Activated CD8-positive, alpha-beta memory T cell treated with anti-CD3 and anti-CD28 coated beads, Interleukin-2, amount 50 U/mL, for 1 hour (primary cell): Measurements from ENCODE around the gene COG7.

Source experiments
- DNase-seq: peaks from one replicate; pipeline ENCODE4 v3.0.0-alpha.2; 2020; ENCODE audit errors: extremely low read depth

COG7 gene

DNA sequence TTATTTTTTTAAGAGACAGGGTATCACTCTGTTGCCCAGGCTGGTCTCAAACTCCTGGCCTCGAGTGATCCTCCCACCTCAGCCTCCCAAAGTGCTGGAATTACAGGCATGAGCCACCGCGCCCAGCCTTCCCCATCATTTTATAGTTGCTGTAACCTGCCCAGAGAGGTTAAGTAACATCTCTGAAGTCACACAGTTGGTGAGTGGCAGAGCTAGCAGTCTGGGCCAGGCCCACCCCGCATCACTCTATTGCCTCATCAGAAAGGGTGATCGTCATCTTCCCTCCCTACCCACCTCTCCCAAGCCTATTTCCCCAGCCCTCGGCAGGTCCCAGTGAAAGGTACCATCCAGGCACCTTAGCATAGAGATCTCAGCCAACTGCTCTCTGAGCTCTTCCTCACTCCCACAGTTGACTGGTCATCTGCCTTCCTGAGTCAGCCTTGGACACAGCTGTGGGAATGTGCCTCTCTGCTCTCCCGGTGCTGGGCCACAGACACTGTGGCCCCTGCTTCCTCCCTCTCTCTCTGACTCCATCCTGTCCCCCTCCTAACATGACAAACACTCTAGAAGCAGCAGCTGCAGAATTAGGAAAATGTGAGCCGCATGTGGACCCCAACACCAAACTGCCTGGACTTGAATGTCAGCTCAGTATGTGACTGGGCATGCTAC lies 93.8 kb downstream of the COG7 start:
- DNase-seq, result no peak

DNA sequence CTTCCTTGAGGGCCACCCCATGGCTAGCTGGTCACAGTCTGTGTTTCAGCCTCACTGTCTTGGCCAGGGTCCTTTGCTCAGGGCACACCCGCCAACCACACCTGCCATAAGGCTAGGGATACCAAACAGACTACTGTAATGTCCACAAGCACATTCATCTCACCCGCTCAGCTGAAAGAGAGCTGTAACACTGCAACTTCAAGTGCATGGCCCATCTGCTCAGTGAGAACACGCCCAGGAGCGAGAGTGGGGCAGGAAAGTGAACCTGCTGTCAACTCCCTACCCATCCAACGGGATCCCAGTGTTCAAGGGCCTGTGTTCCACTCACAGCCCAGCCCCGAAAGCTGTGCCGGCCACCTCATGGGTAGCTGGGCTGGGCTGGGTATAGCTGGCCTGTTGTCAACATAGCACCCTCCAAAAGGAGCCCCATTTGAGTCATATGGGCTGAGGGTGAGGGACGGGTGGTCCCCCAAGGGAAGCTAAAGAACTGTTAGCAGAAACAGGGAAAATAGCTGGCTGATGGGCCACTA lies 95.2 kb downstream of the COG7 start:
- DNase-seq, result no peak

DNA sequence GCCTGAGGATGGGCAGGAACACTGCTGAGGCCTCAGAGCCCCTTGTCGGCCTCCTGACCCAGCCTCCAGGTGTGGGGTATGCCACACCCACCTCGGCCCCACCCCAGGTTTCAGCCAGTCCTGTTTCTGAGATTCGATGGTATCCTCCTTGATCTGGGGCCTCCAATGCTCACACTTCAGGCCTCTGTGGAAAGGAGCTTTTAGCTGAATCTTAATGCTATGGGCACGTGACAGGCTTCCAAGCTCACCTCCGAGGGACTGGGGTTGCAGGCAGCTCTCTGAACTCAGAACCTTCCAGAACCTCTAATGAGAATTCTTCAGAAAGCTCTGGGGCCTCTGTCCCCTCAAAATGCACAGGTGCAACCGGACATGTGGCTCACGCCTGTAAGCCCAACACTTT lies 96.0 kb downstream of the COG7 start:
- no peak for DNase-seq

DNA sequence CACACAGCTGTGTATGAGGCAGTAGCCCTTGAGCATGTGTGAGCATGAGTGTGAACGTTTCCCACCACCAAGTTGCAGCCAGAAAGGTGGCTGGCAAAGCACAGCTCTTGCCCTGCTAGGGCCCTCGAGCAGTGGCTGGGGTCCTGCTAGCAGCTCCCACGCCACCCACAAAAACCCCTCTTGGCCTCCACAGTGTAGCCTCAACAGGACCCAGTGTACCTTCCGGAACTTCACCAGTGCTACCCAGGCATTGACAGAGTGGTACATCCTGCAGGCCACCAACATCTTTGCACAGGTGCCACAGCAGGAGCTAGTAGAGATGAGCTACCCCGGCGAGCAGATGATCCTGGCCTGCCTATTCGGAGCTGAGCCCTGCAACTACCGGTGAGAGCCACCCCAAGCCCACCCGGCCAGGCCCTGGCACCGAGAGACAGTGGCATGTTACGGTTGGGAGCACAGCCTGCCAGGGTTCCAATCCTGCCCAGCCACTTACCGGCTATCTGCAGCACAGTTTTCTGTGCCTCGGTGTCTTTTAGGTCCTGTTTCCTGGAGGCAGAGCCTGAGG lies 97.8 kb downstream of the COG7 start:
- no peak for DNase-seq

DNA sequence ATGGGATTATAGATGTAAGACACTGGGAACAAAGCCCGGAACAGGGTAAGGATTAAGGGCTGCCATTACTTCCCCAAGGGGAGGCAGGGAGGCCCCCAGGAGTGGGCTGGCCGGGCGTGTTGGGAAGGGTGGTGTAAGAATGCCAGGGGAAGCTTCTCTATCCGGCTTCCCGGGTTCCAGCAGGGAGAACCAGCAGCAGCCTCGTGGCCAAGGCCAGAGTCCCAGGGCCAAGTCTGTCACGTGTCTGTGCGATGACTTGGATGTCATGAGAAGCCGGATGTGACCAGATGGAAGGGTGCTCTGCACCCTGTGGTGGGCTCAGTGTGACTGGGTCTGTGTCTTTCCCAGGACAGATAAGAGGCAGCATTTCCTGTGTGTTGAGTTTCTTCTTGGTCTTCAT lies 98.7 kb downstream of the COG7 start:
- no peak for DNase-seq

DNA sequence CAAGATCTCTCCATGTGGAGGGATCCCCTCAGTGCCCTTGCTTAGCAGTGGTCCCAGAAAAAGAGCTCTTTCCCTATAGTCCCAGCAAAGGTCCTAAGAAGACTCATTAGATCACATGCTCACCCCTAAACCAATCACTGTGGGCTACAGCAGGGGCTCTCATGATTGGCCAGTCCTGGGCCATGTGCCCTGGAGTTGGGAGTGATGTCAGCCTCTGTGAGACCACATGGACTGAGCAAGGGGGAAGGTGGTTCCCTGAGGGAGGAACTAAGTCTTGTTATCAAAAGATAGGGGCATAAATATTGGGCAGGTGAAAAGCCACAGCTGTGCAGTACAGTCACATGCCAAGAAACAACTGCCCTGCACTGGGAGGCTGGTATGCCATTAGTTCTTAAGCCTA lies 99.5 kb downstream of the COG7 start:
- DNase-seq, result no peak

DNA sequence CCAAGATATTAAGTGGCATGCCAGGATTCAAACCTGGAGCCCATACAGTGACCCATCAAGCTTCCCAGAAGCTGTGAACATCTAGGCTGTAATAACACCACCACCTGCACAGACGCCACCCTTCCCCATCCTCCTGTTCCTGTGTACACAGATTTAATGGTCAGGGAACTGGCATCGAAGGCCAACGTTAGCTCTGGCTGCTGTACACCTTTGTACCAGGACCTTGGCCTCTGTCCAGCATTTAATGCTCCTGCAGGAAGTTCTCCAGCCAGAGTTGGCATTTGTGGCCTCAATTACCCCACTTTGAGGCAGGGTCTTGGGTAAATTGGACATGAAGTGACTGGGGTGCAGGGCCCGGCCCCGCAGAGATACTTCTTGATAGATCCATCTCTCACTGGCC lies 101.6 kb downstream of the COG7 start:
- no peak for DNase-seq

DNA sequence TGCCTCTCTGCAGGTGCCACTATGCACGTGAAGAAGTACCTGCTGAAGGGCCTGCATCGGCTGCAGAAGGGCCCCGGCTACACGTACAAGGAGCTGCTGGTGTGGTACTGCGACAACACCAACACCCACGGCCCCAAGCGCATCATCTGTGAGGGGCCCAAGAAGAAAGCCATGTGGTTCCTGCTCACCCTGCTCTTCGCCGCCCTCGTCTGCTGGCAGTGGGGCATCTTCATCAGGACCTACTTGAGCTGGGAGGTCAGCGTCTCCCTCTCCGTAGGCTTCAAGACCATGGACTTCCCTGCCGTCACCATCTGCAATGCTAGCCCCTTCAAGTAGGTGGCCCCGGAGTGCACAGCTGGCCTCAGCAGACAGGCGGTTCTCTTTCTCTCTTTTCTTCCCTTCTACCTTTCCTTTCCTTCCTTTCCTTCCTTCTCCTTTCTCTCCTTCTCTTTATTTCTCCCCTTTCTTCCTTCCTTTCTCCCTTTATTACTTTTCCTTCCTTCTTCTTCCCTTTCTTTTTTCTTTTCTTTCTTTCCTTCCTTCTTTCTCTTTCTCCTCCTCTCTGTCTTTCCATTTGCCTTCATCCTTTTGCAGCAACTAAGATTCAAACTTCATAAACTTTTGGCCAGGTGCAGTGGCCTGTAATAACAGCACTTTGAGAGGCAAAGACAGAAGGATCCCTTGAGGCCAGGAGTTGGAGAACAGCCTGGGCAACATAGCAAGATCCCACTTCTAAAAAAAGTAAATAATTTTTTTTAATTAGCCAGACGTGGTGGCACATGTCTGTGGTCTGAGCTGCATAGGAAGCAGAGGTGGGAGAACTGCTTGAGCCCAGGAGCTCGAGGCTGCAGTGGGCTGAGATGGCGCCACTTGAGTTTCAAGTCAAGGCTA lies 104.2 kb downstream of the COG7 start:
- DNase-seq, result no peak

DNA sequence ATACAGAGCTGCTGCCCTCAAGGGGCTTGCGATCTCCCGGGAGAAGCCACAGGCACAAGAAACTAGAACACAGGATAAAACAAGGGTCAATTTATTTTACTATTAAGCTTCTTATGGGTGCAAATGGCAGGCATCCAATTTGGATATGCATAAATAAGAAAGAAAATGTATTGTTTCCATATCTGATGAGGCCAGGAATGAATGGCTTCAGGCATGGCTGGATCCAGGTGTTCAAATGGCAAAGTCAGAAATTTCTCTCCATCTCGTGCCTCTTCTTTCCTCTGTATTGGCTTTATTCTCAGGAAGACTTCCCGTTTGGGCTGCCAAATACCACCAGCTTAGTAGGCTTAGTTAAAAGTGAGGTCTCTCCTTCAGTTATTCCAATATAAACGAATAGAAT lies 107.8 kb downstream of the COG7 start:
- DNase-seq, result no peak

DNA sequence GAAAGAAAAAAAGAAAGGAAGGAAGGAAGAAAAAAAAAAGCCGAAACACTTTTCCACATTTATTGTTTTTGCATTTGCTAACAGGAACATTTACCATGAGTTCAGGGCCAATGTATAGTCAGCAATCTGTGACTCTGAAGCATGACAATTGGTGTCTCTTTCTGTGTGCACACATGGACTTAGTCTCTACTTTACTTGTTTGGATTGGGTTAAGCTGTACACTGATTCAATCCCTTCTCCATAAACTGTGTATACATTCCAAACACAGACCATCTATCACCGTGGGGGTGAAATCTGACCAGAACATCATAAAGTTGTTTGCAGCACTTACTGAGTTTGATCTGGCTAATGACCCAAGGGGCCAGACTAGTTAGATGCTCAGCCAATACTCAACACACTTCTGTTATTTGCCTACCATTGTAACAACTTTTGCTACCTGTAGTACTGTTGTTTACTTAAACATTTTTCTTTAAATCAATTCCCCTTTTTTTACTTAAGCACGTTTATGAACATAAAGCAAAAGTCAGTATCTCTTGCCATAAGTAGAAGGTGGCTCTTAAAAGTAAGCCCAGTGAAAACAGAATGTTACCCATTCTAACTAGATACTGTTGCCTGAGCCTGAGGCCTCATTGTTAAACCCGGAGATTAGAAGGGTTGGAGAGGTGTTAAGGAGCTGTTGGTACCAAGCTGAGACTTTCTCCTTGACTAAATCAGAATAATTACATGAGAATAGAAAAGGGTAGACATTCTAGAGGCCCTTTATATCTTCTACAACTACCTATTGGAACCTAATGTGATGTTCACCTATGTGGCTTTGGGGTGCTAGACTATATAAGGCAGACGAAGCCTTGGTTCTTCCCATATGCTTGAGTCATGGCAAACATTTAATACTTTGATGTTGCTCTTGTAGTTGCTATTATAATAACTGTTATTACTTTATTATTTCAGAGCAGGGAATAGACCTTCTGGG lies 109.1 kb downstream of the COG7 start:
- DNase-seq, result no peak

DNA sequence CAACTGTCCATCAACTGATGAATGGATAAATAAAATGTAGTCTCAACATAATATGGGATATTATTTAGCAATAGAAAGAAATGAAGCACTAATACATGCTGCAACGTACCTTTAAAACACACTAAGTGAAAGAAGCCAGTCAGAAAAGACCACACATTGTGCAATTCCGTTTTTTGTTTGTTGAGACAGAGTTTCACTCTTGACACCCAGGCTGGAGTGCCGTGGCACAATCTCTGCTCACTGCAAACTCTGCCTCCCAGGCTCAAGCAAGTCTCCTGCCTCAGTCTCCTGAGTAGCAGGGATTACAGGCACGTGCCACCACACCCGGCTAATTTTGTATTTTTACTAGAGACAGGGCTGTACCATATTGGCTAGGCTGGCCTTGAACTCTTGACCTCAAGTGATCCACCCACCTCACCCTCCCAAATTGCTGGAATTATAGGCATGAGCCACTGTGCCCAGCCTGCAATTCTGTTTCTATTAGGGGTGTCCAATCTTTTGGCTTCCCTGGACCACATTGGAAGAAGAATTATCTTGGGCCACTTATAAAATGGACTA lies 110.8 kb downstream of the COG7 start:
- no peak for DNase-seq

DNA sequence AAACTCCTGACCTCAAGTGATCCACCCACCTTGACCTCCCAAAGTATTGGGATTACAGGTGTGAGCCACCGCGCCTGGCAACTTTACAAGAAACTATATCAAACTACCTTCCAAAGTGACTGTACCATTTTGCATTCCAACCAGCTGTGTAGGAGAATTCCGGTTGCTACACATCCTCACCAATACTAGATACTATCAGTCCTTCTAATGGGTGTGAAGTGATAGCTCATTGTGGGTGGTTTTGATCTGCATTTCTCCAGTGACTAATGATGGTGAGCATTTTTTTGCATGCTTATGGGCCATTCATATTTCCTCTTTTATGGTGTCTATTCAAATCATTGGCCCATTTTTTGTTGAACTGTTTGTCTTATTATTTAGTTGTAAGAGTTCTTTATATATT lies 113.2 kb downstream of the COG7 start:
- DNase-seq, result no peak
